CD4-positive, alpha-beta memory T cell (primary cell): Measurements from ENCODE around the gene NAP1L4. TPM values are rescaled to one million over a fixed set of nuclear protein-coding genes. Genes with fewer than 3 reads are reported as not detected.
A peak's percentile ranks its signal among the peaks of the same experiment; 100 is the strongest.

ENCODE experiments used
- CTCF ChIA-PET: fragments of 350-600 bp; sonication (Branson Sonifier 250); formaldehyde crosslinking; loops from one replicate; lab custom pipeline; 2021; ENCODE audit warnings: inconsistent platforms; ENCODE audit not compliant: partially characterized antibody; lab: Charles Lee
- POLR2A ChIA-PET: fragments of 350-600 bp; sonication (Branson Sonifier 250); formaldehyde crosslinking; loops from one replicate; lab custom pipeline; 2021; ENCODE audit not compliant: partially characterized antibody; lab: Charles Lee
- DNase-seq, 5 donors: peaks; one replicate each; pipeline versions ENCODE4 v3.0.0 to v3.0.0-alpha.2; 2020 to 2022; ENCODE audit warnings: mixed read lengths in 1 of 5
- H3K27ac ChIP-seq: one replicate; pipeline ENCODE4 v1.7.0; 2013; ENCODE audit warnings: low read depth, low read length
- H3K27me3 ChIP-seq: 2 replicates; pipeline ENCODE4 v1.7.0; 2013; ENCODE audit warnings: mild to moderate bottlenecking, low read length, moderate library complexity; ENCODE audit not compliant: insufficient read depth
- H3K36me3 ChIP-seq: 2 replicates; pipeline ENCODE4 v1.7.0; 2013; ENCODE audit warnings: mild to moderate bottlenecking, low read length, moderate library complexity; ENCODE audit not compliant: insufficient read depth
- H3K4me1 ChIP-seq: 2 replicates; pipeline ENCODE4 v1.7.0; 2013; ENCODE audit warnings: mild to moderate bottlenecking, low read length, moderate library complexity; ENCODE audit not compliant: insufficient read depth
- H3K4me3 ChIP-seq, 2 donors: one replicate each; pipeline ENCODE4 v1.7.0; 2013; ENCODE audit warnings: low read length in 2 of 2, mild to moderate bottlenecking in 1 of 2
- H3K9me3 ChIP-seq, 2 donors: one replicate each; pipeline ENCODE4 v1.7.0; 2013; ENCODE audit warnings: low read length in 2 of 2, control low read depth in 1 of 2; ENCODE audit not compliant: control insufficient read depth in 1 of 2
- H3K27ac Mint-ChIP-seq, 7 donors: one replicate each; pipeline ENCODE4 v1.8.0; 2020 to 2021; ENCODE audit warnings: mixed read lengths in 7 of 7, mild to moderate bottlenecking in 6 of 7, inconsistent platforms in 3 of 7, moderate library complexity in 3 of 7
- H3K27me3 Mint-ChIP-seq, 2 donors: one replicate each; pipeline ENCODE4 v1.8.0; 2020 to 2021; ENCODE audit warnings: mixed read lengths in 2 of 2
- H3K36me3 Mint-ChIP-seq, 2 donors: one replicate each; pipeline ENCODE4 v1.8.0; 2020 to 2021; ENCODE audit warnings: mixed read lengths in 2 of 2, inconsistent platforms in 1 of 2, mild to moderate bottlenecking in 1 of 2
- H3K4me1 Mint-ChIP-seq, 4 donors: one replicate each; pipeline ENCODE4 v1.8.0; 2020 to 2021; ENCODE audit warnings: mixed read lengths in 4 of 4, mild to moderate bottlenecking in 1 of 4
- H3K4me3 Mint-ChIP-seq, 8 donors: one replicate each; pipeline ENCODE4 v1.8.0; 2020 to 2021; ENCODE audit warnings: mixed read lengths in 8 of 8, mild to moderate bottlenecking in 7 of 8, moderate library complexity in 6 of 8, inconsistent platforms in 3 of 8
- H3K9me3 Mint-ChIP-seq, 8 donors: one replicate each; pipeline ENCODE4 v1.8.0; 2020 to 2021; ENCODE audit warnings: mixed read lengths in 8 of 8, mild to moderate bottlenecking in 5 of 8, inconsistent platforms in 3 of 8, moderate library complexity in 1 of 8
- intact Hi-C: fragments of 100-400 bp; cut with micrococcal nuclease; formaldehyde crosslinking; loops from one replicate; pipeline ENCODE4 v1.15.1; 2023
- polyA plus RNA-seq, 2 donors: library from polyadenylated mRNA; unstranded; fragments of 300-500 nt; fragmentation: Illumina TruSeq; gene quantifications; one replicate each; pipeline ENCODE4 v1.2.3, GENCODE V29; 2021
- total RNA-seq, 2 experiments: library from RNA; stranded (reverse); gene quantifications; one replicate each; pipeline ENCODE4 v1.2.3, GENCODE V29; 2021

Gene NAP1L4
- total and polyA plus RNA-seq, 4 experiments from 2014 or later, result 153 to 303 (median 230) TPM

DNA sequence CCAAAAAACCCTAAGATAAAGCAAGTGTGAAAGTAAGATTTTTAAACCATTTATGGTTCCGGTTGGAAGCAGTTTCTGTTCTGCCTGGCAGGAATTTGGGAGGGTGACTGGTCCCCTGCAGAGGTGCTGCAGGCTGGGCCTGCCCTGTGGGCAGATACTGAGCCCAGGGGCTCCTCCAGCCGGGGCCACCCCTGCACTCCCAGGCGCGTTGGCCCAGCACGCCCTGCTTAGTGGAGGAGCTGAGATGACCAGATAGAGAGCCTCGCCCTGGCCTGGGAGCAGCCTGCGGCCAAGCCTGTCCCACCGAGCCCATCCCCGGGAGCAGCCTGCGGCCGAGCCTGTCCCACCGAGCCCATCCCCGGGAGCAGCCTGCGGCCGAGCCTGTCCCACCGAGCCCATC, 70.9 kb downstream of the NAP1L4 start:
- intact Hi-C loops, result no loop called here
- ChIA-PET POLR2A (no interaction called here), CTCF (no interaction called here)
- no peak overlapping the region for H3K4me3 ChIP-seq
- no peaks in the 10 kb centered on the region for H3K27me3 ChIP-seq
- no peaks in the 10 kb centered on the region for H3K27me3 Mint-ChIP-seq
- no peaks in the 10 kb centered on the region for H3K4me1 Mint-ChIP-seq
- H3K27ac Mint-ChIP-seq, result no peak overlapping the region
- no peak overlapping the region for H3K4me3 Mint-ChIP-seq
- no peaks in the 10 kb centered on the region for H3K9me3 ChIP-seq
- no peaks in the 10 kb centered on the region for H3K9me3 Mint-ChIP-seq
- H3K27ac ChIP-seq, result no peak overlapping the region
- no peaks in the 10 kb centered on the region for H3K4me1 ChIP-seq
- DNase-seq, result no peak
- no peaks in the 10 kb centered on the region for H3K36me3 Mint-ChIP-seq
- H3K36me3 ChIP-seq, result no peaks in the 10 kb centered on the region

DNA sequence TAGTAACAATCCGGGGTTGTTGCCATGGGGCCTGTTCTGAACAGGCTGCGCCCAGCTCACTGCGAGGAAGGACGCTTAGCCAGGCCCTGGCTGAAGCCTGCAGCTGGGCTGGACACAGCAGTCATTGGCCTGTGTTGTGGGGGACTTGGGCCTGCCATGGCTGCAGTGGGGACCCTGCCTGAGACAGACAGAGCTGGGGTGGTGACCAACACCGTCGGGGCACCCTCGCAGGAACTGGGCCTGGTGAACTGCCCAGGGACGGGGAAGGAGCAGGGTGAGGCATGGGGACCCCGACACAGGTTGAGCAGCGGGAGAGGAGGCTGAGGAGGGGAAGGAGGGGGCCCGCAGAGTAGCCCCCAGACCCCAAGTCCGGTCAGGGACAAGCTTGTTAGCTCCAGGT, 71.8 kb downstream of the NAP1L4 start:
- ChIA-PET POLR2A (interaction anchor here (0.8 kb wide), 1 partner anchor 10 kb away, joined by 3 read pairs; no protein-coding TSS in a partner anchor), CTCF (interaction anchor here (0.9 kb wide), 1 partner anchor 10 kb away, joined by 3 read pairs; no protein-coding TSS in a partner anchor)
- Mint-ChIP-seq H3K9me3 (no peaks in the 10 kb centered on the region), H3K27me3 (no peaks in the 10 kb centered on the region), H3K4me1 (no peaks in the 10 kb centered on the region), H3K36me3 (no peaks in the 10 kb centered on the region), H3K27ac (peak overlapping the region in 1 of 7 donors; percentile 39), H3K4me3 (no peak overlapping the region)
- no peak overlapping the region for H3K27ac ChIP-seq
- no peak for DNase-seq
- no peak overlapping the region for H3K4me3 ChIP-seq
- H3K4me1 ChIP-seq, result no peaks in the 10 kb centered on the region
- H3K27me3 ChIP-seq, result no peaks in the 10 kb centered on the region
- no peaks in the 10 kb centered on the region for H3K36me3 ChIP-seq
- no peaks in the 10 kb centered on the region for H3K9me3 ChIP-seq
- intact Hi-C loops, result no loop called here

DNA sequence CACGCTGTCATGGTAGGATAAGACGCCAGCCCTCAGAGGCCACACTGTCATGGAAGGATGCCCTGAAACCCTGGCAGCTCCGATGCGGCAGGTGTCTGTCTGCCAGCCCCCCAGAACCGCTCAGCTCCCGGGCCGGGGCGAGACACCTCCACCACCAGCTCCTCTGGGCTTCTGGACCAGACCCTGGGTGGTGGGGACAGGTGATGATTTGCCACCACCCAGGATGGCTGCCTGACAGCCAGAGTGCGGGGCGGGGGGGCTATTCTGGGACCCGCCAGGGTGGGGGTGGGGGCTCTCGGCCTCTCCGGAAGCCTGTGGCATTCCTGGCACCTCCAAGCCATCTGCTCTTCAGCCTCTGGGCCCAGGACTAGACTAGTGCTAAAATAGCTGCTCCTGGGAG, 72.3 kb downstream of the NAP1L4 start:
- intact Hi-C loops, result no loop called here
- H3K4me3 ChIP-seq, result no peak overlapping the region
- POLR2A ChIA-PET, result interaction anchor here (0.8 kb wide), 1 partner anchor 10 kb away, joined by 3 read pairs; no protein-coding TSS in a partner anchor

DNA sequence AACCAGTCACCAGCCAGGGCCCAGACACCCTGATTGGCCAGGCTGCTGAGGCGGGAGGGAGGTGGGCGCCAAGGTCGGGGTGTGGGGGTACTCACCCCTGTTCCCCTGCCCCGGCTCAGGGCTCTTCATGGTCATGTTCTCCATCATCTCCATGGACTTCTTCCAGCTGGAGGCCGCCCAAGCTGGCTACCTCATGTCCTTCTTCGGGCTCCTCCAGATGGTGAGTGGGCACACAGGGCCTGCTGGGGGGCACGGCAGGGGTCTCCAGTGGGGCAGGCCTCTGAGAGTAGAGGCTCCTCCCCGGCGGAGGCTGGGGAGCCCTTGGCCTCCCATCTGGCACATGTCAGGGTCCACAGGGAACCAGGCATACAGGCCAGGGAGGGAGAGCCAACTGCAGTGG, 72.9 kb downstream of the NAP1L4 start:
- peaks cover 0 to 2% (median 0%) of the 10 kb centered on the region in 4 donors for H3K4me1 Mint-ChIP-seq
- intact Hi-C loops, result no loop called here
- no peaks in the 10 kb centered on the region for H3K9me3 Mint-ChIP-seq
- Histone ChIP-seq H3K4me3 (no peak overlapping the region), H3K27me3 (no peaks in the 10 kb centered on the region), H3K27ac (no peak overlapping the region), H3K36me3 (no peaks in the 10 kb centered on the region), H3K9me3 (no peaks in the 10 kb centered on the region), H3K4me1 (no peaks in the 10 kb centered on the region)
- no peaks in the 10 kb centered on the region for H3K36me3 Mint-ChIP-seq
- ChIA-PET CTCF (no interaction called here), POLR2A (no interaction called here)
- H3K27me3 Mint-ChIP-seq, result no peaks in the 10 kb centered on the region
- H3K4me3 Mint-ChIP-seq, result no peak overlapping the region
- H3K27ac Mint-ChIP-seq, result no peak overlapping the region
- DNase-seq, result no peak

More for the DNA sequence above, 72.3 kb downstream of the NAP1L4 start:
- no peak overlapping the region for H3K27ac Mint-ChIP-seq
- no peak for DNase-seq
- no peak overlapping the region for H3K4me3 Mint-ChIP-seq
- Histone ChIP-seq H3K27ac (no peak overlapping the region), H3K36me3 (no peaks in the 10 kb centered on the region), H3K27me3 (no peaks in the 10 kb centered on the region), H3K4me1 (no peaks in the 10 kb centered on the region), H3K9me3 (no peaks in the 10 kb centered on the region)
- CTCF ChIA-PET, result no interaction called here
- H3K27me3 Mint-ChIP-seq, result no peaks in the 10 kb centered on the region
- H3K4me1 Mint-ChIP-seq, result peaks cover 0 to 2% (median 0%) of the 10 kb centered on the region in 4 donors
- H3K36me3 Mint-ChIP-seq, result no peaks in the 10 kb centered on the region
- no peaks in the 10 kb centered on the region for H3K9me3 Mint-ChIP-seq

DNA sequence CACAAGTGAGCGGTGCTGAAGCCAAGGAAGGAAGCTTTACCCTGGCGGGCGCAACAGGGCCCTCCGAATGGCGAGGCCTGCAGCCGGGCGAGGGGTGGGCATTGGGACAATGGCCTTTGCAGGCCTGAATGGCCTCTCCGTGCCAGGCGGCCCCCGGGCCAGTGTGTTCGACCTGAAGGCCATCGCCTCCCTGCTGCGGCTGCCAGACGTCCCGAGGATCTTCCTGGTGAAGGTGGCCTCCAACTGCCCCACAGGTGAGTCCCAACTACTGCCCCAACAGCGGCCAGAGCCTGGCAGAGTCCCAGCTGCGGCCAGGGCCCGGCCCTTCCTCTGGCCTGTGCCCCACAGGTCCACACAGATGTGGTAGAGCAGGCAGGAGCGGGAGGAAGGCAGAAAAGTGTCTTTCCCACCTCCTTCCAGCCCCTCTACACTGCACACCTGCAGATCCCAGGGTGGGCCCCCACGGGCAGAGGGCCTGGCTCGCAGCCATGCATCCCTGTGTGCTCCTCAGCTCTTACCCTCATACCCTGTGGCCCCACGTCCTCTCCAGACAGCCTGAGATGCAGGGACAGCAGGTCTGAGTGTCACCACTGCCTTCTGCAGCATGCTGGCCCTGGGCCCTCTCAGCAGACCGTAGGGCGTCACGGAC, 74.2 kb downstream of the NAP1L4 start:
- no peaks in the 10 kb centered on the region for H3K27me3 ChIP-seq
- POLR2A ChIA-PET, result interaction anchor here (1.3 kb wide), 1 partner anchor 12 kb away, joined by 4 read pairs; the partner anchor contains the start of gene PHLDA2
- H3K4me3 ChIP-seq, result no peak overlapping the region
- H3K27ac ChIP-seq, result no peak overlapping the region
- H3K9me3 ChIP-seq, result no peaks in the 10 kb centered on the region
- Mint-ChIP-seq H3K36me3 (no peaks in the 10 kb centered on the region), H3K4me1 (peaks cover 4 to 11% (median 7%) of the 10 kb centered on the region in 4 donors), H3K27ac (no peak overlapping the region), H3K27me3 (no peaks in the 10 kb centered on the region), H3K9me3 (no peaks in the 10 kb centered on the region), H3K4me3 (no peak overlapping the region)
- H3K36me3 ChIP-seq, result no peaks in the 10 kb centered on the region
- CTCF ChIA-PET, result no interaction called here
- DNase-seq, result no peak
- intact Hi-C loops, result no loop called here
- peaks cover 9% of the 10 kb centered on the region for H3K4me1 ChIP-seq

DNA sequence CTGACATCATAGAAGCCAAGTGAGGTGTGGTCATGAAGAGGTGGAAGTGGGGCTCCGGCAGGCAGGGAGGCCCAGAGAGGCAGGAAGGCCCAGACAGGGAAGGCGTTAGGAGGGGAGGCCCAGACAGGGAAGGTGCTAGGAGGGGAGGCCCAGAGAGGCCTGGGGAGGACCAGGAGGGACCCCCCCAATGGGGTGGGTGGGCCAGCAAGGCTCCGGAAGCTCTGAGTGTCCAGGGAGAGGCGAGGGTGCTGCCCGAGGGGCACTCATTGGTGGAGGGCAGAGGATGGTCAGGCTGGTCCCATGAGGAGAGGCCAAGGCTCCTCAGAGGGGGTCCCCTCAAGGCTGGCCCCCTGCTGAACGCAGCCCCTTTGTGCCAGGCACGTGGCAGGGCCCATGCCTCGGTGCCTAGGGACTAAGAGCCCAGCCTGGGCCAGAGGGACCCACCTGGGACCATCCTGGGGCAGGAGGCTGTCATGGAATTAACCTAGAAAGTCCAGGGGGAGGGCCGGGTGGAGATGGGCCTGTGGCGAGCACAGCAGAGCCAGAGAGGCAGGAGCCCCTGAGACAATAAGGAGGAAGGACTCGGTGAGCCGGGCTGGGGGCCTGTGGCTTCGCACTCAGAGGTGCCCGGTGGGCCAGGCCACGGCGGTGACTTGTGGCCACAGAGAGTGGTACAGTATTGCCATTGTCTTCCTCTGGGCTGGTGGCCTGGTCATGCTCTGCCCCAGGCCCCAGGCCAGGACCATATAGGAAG, 75.1 kb downstream of the NAP1L4 start:
- Histone ChIP-seq H3K27me3 (no peaks in the 10 kb centered on the region), H3K4me1 (peaks cover 9% of the 10 kb centered on the region), H3K36me3 (no peaks in the 10 kb centered on the region), H3K27ac (no peak overlapping the region), H3K9me3 (no peaks in the 10 kb centered on the region), H3K4me3 (no peak overlapping the region)
- Mint-ChIP-seq H3K27me3 (no peaks in the 10 kb centered on the region), H3K9me3 (no peaks in the 10 kb centered on the region), H3K4me3 (no peak overlapping the region), H3K4me1 (peaks cover 4 to 11% (median 7%) of the 10 kb centered on the region in 4 donors), H3K36me3 (no peaks in the 10 kb centered on the region), H3K27ac (no peak overlapping the region)
- intact Hi-C loops, result no loop called here
- CTCF ChIA-PET, result interaction anchor here (0.8 kb wide), 1 partner anchor 25 kb away, joined by 3 read pairs; no protein-coding TSS in a partner anchor
- no peak for DNase-seq
- POLR2A ChIA-PET, result interaction anchor here (1.1 to 1.3 kb wide), 2 partner anchors 13 kb away, joined by 4 to 5 read pairs; partner anchors contain the start of gene PHLDA2
